HG03095 (cell line): ENCODE results near the gene ARMC8.
"Not testable (repeated sequence)": the region's sequence is repeated elsewhere in the genome, so short reads cannot be mapped to it uniquely, and the experiment has no call there.

Experiments
- ATAC-seq: cut with Tn5 transposase; IDR thresholded peaks from one replicate; pipeline ENCODE4 v1.9.1; 2021; ENCODE audit warnings: moderate library complexity; ENCODE audit not compliant: unreplicated experiment

The ARMC8 gene, protein sequence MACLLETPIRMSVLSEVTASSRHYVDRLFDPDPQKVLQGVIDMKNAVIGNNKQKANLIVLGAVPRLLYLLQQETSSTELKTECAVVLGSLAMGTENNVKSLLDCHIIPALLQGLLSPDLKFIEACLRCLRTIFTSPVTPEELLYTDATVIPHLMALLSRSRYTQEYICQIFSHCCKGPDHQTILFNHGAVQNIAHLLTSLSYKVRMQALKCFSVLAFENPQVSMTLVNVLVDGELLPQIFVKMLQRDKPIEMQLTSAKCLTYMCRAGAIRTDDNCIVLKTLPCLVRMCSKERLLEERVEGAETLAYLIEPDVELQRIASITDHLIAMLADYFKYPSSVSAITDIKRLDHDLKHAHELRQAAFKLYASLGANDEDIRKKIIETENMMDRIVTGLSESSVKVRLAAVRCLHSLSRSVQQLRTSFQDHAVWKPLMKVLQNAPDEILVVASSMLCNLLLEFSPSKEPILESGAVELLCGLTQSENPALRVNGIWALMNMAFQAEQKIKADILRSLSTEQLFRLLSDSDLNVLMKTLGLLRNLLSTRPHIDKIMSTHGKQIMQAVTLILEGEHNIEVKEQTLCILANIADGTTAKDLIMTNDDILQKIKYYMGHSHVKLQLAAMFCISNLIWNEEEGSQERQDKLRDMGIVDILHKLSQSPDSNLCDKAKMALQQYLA

DNA sequence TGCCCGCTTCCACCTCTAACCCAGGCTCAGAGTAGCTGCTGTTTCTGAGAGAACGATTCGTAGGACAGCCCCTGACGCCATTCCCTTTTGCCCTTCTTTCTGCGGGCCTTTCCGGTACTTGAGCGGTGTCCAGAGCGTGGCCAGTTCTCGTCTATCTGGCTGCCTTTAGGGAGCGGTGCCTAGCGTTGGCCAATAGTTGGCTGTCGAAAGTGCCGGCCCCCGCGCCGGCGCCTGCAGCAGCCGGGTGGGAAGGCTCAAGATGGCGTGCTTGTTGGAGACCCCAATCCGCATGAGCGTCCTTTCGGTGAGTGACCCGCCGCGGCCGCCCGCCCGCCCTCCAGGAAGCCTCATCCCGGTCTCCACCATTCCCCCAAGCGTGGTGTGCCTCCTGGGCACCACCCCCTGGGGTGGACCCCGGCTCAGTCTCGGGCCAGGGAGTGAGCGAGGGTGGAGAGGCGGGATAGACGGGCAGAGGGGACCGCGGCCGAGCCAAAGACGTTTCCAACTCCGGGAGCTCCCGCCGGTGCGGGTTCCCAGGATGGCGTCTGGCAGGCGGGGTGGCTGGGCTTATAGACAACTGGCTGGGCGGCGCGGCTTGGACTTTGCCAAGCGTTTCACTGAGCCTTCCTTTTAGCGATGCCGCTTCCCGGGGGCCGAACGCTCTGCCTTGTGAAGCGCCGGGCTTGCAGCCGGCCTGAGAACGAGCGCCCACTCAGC, at the start of gene ARMC8:
TSS of gene ARMC8 (plus strand) at position 6 of the 717 bp plus-strand sequence. CDS start at position 260, 254 bp downstream.
- ATAC-seq, result peak; percentile 62

DNA sequence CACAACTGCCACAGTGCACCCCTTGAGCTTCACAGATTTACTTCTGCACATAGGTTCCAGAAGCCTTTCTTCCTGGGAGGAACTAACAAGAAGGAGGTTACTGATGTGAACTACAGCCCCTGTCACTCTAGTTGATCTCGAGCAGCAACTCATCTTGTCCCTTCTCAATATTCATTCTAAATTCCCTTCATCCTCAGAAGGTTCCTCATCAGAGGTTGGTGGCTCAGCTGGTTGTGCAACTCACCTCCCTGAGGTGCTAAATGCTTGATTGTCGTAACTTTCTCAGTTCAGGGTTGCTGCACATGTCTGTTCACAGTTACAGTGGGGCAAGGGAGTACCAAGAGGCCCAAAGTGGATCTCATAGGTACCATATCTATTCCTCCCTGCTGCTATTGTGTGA, 49.2 kb upstream of the ARMC8 start:
- ATAC-seq, result no peak

DNA sequence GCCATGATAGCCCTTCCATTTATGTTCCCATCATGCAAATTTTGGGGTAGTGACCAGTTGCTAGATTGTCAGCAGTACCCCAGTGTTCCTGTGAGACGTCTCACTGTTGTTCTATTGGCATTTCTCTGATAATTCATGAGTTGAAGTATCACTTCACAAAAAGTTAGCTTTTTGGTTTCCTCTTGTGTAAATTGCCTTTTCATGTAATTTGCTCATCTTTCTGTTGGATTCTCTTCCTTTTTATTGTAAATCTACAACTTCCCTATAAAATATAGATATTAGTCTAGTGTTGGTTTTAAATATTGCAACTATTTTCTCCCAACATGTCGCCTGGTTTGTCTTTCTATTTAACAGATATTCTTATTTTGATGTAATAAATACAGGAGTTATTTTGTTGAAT, 47.4 kb upstream of the ARMC8 start:
- ATAC-seq, result no peak

DNA sequence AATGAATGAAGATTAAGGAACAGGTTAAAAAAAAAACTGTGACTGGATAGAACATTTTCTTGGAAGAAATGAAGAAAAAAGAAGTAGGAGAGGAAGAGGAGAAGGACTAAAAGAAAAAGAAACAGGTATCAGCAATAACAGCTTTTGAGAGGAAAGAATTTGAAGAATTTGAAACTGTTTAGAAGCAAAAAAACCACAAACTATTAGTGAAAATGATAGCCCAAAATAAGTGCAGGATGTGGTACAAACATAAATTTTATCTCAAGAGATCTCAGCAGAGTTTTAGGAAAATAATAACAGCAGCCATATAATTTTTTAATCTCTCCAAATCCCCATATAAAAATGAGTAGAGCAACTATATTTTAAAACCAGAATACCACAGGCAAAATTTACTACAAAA, 46.2 kb upstream of the ARMC8 start:
- no peak for ATAC-seq

DNA sequence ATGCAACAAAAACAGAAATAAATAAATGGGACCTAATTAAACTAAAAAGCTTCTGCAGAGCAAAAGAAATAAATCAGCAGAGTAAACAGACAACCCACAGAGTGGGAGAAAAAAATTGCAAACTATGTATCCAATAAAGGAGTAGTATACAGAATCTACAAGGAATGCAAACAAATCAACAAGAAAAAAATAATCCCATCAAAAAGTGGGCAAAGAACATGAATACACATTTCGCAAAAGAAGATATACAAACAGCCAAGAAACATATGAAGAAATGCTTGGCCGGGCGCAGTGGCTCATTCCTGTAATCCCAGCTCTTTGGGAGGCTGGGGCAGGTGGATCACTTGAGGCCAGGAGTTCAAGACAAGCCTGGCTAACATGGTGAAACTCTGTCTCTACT, 44.9 kb upstream of the ARMC8 start:
- not testable (repeated sequence) for ATAC-seq

DNA sequence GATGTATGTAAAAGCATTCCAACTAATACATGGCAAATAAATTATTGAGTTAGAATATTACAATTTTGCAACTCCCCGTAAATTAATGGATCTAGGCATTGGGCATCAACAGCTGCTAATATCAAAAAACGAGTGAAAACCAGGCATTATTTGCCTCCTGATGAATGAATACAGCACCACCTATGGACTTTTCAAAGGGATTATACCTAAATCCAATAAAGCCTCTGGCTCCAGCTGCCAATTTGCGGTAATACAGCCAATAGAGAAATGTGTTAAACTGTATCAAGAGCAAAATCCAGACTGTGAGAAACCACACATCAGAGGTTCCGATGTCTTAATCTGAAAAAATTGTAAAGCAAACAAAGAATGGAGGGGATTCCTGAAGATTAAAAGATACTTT, 38.6 kb upstream of the ARMC8 start:
- no peak for ATAC-seq

DNA sequence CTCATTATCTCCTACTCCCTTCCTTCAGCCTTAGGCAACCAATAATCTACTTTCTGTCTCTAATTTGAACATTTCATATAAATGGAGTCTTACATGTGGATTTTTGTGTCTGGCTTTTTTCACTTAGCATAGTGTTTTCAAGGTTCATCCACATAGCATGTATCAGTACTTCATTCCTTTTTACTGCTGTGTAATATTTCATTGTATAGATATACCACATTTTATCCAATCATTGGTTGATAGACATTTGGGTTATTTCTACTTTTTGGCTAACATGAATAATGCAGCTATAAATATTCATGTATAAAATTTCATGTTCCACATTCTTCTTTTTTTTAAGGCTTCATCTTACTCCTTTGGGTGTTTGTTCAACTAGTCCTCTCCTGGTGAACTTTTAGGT, 32.6 kb upstream of the ARMC8 start:
- ATAC-seq, result no peak

DNA sequence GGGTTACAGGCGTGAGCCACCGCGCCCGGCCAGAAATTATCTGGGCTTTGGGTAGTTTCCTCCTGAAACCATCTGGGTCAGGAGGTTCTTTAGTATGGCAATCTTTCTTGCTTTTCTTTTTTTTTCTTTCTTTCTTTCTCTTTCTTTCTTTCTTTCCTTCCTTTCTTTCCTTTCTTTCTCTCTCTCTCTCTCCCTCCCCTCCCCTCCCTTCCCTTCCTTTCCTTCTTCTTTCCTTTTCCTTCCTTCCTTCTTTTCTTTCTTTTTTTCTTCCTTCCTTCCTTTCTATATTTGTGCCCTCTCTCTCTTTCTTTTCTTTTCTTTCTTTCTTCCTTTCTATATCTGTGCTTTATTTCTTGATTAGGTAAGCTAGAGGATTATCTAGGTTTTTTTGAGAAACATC, 29.4 kb upstream of the ARMC8 start:
- no peak for ATAC-seq

DNA sequence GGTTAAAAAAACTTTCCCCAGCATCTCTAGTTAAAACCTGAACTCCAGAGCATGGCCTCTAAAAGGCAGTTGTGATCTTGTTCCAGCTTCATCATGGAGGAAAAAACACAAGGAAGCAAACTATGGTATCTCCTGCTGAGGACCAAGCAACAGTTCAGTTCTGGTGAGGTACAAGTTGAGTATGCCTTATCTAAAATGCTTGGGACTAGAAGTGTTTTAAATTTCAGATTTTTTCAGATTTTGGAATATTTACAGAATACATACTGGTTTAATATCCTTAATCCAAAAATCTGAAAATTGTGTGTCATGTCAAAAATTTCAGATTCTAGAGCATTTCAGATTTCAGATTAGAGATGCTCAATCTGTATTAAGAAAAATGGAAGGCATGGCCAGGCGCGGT, 22.0 kb upstream of the ARMC8 start:
- ATAC-seq, result no peak

DNA sequence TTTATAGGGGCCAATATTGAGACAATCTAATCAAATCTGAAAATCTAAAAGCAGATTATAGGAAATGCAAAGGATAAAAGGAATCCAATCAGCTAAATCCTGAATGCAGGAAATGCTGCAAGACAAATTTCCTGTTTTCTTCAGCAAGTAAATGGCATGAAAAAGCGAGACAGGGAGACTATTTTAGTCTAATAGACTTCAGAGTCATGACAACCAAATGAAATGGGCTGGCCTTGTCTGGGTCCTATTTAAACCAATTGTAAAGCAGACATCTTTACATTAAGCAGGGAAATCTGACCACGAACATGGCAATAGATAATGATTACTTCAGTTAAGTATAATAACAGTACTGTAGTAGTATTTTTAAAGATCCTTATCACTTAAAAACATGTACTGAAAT, 14.5 kb upstream of the ARMC8 start:
- no peak for ATAC-seq

DNA sequence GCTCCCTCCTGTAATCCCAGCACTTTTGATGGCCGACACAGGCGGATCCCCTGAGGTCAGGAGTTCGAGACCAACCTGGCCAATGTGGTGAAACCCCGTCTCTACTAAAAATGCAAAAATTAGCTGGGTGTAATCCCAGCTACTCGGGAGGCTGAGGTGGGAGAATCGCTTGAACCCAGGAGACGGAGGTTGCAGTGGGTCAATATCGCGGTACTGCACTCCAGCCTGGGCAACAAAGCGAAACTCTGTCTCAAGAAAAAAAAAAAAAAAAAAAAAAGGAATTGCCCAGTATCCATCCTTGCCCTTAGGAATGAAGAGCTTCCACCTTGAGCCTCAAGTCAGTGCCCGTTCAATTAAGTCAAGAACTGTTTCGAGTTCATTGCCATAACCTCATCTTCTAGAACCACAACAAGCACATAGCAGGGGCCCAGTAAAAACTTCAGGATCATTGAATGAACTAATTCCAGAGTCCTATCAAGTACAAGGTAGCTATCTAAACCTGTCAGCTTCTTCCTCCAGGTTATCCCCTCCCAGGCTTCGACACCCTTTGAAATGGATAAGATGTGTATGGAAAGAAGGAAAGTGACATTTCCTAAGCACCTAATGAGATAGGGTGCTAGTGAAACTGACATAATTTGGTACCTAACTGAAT, 13.2 kb upstream of the ARMC8 start:
- no peak for ATAC-seq

DNA sequence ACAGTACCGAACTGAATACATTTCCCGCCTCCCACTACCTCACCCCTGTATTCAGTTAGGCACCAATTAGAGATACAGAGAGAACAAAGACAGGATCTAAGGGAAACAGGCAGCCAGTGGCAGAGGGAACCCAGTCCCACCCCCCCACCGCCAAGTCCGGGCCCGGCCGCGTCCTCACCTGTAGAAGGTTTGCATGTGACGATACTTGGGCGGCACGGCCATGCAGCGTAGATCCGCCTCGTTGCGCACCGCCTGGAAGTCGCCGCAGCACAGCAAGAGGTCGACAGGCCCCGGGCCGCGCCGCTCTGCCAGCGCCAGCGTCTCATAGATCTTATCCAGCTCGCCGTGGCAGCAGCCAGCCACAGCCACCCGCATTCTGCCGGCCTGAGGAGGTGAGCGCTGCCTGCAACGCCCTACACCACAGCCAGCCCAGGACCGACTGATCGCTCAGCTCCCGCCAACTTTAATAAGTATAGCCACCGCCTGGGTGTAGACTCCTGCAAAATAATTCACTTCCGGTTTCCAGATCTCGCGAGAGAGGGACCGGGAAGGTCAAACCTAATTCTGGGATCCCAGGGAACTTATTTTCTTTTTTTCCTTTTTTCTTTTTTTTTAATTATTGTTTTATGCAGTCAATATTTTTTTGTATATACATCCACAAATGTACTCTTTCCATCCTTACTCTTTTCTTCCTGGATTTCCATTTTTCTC, 12.5 kb upstream of the ARMC8 start, which contains the start of gene DBR1:
TSS of gene DBR1 (minus strand) at position 501 of the 711 bp plus-strand sequence. CDS start at position 375, 126 bp downstream.
- peak; percentile 89 for ATAC-seq

DNA sequence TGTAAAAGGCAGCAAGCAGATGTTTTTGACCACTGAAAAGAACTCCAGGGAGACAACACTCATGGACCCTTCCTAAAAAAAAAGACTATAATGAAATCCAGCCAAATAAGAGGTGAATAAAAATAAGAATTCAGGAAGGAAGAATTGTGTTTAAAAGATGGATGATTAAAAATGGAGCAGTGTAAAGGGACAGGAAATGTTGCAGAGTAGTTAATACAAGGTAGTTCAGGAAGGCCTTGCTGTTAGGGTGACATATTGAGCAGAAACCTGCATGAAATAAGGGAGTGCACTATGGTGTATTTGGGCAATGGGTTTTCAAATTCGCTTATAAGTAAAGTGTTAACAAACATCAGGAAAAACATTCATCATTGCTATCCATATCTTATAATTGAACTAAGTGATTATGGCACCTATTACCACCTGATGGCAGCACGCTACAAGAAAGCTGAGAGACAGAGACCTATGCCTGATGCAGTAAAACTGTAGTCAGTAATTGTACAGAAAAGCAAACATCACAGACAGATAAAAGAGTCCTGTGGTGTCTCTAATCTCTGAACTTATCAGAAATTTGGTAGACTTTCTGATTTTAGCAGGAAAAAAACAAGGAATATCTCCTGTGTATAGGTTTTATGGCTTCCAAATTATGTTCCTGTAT, 6.6 kb upstream of the ARMC8 start:
- ATAC-seq, result peak; percentile 70

DNA sequence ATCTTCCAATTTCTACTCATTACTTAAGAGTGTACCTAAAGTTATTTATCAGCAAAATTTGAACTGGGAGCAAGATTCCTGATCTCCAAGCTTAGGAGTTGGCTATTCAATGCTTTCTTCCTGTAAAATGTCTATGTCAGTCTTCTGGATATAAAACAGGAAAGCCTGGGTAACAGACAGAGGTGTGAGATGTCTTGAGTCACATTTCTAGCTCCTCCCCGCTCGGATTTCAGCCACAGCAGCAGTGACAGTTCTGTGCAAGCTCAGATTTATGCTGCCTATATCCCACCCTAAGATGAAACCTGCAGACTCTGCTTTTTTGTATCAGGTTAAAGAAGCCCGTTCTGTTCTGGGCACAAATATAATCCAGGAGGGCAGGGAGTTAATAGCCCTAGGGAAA, 2.1 kb upstream of the ARMC8 start:
- no peak for ATAC-seq

DNA sequence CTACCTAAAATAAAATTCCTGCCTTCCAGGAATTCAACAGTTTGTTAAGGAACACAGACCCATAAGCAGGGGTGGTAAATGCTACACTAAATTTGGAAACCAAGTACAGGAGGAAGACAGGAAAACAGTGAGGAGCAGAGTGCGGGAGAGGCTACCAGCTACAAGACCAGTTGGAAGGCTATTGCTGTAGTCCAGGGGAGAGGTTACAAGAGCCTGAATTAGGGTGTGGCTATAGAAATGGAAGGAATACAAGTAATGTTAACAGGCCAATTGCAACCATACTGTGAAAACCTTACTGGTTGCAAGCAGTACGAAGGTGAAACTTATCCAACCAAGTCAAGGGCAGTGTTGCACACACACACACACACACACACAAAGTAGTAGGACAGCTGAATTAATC, 880 bp upstream of the ARMC8 start:
- no peak for ATAC-seq

DNA sequence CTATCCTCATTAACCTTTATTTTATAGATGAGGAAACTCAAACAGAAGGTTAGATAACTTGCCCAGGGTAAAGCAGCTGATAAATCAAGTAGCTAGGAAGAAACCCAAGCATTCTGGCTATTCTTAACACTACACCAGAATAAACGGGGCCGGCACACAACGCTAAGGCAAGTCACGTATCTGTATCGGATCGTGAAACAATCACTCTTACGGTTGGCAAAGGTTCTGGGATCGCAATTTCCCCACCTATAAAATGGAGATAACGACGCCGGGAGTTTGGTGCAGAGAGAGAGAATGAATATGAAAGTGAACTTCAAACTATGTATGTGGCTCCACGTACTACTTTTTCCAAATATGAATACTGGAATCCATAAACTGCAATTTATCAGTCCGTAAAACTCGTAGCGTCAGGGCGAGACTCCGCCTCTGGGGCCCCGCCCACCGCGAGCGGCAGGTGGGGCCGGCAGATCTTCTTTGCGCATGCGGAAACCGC, 252 bp upstream of the ARMC8 start:
- peak; percentile 88 for ATAC-seq

DNA sequence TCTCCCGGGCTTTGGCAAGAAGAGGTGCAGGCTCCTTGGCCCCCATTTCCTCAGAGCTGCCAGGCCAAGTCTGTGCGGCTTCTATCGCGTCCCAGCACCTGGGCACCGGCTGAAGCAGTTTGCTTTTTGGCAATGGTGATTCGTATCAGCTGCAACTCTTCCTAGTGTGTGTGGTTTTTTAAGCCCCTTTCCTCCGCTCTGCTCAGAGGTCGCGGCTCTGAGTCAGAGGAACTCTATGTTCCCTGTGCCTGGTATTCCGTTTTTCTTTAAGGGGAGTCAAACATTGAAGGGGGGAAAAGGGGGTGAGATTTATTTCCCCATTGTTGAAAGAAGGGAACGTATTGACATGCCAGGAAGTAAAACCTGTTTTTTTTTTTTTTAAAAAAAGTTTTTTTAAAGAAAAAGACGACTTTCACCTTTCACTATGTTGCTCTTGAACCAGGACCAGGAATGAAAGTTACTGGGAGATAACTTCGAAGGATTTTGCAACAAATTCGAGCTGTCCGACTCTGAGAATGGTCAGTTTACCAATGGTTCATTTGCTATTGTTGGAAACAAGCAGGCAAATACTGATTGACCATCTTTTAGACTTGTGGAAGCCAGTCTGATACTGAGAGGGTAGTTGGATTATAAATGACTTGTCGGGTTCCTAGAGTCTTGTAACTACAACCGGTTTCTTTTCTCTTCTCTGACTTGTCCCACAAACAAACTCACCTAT, 1.1 kb downstream of the ARMC8 start:
- no peak for ATAC-seq

DNA sequence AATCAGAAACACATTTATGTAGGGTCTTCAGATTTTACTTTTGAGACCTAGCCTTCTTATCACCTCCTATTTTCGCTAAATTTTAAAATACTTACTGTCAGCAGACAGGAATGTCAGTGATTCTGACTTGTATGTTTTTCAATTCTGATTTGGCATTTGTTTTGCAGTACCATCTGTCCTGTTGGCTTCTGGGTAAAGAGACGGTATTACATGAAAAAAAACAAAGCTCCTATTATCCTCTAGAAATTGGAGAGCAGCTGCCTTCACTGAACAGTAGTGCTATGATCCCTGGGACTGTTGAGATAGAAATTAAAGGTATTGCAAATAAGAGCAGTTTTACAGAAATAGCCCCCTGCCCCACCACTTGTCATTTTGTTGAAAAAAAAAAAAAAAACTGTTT, 8.4 kb downstream of the ARMC8 start:
- no peak for ATAC-seq

DNA sequence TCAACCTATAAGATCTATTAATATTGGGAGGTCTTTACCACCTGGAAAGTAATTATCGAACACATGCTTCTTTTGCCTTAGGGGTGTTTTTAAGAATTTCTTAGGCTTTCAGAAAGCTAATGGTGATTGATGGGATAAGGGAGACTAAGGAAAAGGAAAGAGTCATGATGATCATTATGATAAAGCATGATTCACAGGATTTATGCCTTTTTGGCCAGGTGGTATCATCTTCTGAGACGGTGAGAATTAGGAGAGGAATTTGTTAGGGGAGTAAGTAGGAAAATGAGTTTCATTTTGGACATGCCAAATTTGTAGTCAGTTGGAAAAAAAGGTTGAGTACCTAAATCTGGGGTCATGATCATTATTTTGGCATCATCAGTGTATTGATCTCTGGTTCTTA, 8.9 kb downstream of the ARMC8 start:
- no peak for ATAC-seq
